GM19351 (cell line): ENCODE results near the gene WNT3A.
"Not testable (repeated sequence)": the region's sequence is repeated elsewhere in the genome, so short reads cannot be mapped to it uniquely, and the experiment has no call there.

Source experiments
- ATAC-seq: cut with Tn5 transposase; IDR thresholded peaks from one replicate; pipeline ENCODE4 v1.9.1; 2021; ENCODE audit warnings: mild to moderate bottlenecking, moderate library complexity; ENCODE audit not compliant: unreplicated experiment

WNT3A gene, protein sequence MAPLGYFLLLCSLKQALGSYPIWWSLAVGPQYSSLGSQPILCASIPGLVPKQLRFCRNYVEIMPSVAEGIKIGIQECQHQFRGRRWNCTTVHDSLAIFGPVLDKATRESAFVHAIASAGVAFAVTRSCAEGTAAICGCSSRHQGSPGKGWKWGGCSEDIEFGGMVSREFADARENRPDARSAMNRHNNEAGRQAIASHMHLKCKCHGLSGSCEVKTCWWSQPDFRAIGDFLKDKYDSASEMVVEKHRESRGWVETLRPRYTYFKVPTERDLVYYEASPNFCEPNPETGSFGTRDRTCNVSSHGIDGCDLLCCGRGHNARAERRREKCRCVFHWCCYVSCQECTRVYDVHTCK

GRCh38 chr1:228006786-228007048 is at the start of gene WNT3A:
TSS of gene WNT3A (plus strand) at chr1:228006998. CDS start at chr1:228007129, 131 bp downstream.
- ATAC-seq, result no peak

DNA sequence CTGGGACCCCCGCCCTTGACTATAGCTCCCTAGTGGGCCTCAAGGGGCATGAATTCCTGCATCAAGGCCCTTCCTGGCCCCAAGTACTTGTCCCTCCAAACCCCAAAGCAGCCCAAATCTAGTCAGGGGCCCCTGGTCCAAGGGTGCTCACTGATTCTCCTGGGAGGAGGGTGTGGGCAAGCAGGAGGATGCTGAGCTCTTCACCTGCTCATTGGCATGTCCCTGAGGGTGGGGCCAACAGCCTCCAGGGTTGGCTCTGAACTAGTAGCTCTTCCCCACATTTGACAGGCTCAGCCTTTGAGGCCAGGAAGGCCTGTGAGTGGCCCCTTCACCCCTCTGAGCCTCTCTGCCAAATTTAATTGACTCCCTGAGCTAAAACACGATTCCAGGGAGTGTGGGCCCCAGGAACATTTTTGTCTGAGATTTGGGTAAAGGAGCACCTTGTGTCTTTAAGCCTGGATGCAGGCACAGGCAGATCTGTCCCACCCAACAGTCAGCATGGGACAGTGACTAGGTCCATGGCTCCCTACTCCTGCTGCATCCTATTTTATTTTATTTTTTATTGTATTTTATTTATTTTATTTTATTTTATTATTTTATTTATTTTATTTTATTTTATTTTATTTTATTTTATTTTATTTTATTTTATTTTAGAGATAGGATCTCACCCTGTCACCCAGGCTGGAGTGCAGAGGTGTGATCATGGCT is 48.0 kb upstream of the WNT3A start:
- no peak for ATAC-seq

- ATAC-seq, result no peak
Observed at GRCh38 chr1:227959325-227959860, 47.4 kb upstream of the WNT3A start.

GRCh38 chr1:227961651-227962466 is 44.9 kb upstream of the WNT3A start:
- ATAC-seq, result no peak

DNA sequence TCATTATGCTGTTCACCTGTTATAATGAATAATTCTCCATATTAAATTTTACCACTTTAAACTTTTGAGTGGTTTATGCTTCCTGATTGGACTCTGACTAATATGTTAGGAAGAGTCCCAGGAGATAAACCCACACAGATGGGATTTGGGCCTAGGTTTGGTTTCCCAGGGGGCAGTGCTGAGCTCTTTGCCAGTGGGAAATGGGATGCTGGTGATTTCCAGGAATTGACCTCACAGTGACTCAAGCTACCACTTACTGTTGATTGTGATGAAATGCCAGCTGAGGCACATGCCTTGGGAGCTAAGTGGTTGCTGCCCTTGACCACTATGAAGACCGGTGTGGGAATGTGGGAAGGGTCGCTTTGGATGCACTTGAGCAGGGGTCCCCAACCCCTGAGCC is 40.1 kb upstream of the WNT3A start:
- not testable (repeated sequence) for ATAC-seq

DNA sequence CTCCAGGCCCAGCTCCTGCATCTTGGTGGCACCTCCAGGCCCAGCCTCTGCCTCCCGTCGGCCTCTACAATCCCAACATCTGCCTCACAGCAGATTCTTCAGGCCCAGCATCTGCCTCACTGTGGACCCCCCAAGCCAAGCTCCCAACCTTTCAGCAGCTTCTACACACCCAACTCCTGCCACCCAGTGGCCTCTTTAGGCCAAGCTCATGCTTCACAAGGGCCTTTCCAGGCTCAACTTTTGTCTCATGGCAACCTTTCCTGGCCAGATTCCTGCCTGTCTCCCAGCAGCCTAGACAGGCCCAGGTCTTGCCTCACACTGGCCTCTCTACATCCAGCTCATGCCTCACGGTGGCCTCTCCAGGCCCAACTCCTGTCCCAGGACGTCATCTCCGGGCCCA is 39.0 kb upstream of the WNT3A start:
- ATAC-seq, result not testable (repeated sequence)

DNA sequence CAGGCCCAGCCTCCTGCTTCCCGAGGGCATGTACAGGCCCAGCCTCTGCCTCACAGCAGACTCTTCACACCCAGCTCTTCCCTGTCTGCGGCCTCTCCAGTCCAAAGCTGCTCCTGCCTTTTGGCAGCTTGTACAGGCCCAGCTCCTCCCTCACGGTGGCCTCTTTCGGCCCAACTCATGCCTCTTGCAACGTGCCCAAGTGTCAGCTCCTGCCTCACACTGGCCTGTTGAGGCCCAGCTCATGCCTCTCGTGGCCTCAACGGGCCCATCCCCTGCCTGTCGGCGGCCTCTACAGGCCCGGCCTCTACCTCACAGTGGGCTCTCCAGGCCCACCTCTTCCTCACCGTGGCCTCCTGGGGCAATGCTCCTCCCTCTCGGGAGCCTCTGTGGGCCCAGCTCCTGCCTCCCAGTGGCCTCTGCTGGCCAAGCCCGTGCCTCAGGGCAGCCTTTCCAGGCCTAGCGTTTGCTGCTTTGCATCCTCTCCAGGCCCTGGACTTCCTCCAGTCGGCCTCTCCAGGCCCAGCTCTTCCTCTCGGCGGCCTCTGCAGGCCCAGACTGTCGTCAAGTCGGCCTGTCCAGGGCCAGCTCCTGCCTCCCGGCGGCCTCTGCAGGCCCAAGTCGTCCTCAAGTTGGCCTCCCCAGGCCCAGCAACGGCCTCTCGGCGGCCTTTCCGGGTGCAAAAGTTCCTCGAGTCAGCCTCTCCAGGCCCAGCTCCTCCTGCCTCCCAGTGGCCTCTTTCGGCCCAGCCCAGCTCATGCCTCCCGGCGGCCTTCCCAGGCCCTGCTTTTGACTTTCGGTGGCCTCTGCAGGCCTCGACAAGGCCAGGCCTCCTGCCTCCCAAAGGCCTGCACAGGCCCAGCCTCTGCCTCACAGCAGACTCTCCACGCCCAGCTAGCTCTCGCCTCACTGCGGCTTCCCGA is 36.5 kb upstream of the WNT3A start:
- ATAC-seq, result not testable (repeated sequence)

- ATAC-seq, result not testable (repeated sequence)
Observed at GRCh38 chr1:227971216-227971615, 35.6 kb upstream of the WNT3A start.

GRCh38 chr1:227971643-227972282 is 35.0 kb upstream of the WNT3A start:
- not testable (repeated sequence) for ATAC-seq

DNA sequence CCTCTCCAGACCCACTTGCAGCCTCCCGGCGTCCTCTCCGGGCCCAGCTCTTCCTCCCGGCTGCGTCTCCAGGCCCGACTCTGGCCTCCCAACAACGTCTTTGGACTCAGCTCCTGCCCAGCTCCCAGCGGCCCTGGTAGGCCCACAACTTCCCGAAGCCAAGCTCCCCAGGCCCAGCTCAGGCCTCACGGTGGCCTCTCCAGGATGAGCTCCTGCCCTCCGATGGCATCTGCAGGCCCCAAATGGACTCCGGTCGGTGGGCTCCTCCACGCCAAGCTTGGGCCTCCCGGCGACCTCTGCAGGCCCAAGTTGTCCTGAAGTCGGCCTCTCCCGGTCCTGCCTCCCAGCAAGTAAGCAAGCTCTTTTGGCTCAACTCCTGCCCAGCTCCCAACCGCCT is 34.5 kb upstream of the WNT3A start:
- ATAC-seq, result not testable (repeated sequence)

- not testable (repeated sequence) for ATAC-seq
Observed at GRCh38 chr1:227972843-227973374, 33.9 kb upstream of the WNT3A start.

DNA sequence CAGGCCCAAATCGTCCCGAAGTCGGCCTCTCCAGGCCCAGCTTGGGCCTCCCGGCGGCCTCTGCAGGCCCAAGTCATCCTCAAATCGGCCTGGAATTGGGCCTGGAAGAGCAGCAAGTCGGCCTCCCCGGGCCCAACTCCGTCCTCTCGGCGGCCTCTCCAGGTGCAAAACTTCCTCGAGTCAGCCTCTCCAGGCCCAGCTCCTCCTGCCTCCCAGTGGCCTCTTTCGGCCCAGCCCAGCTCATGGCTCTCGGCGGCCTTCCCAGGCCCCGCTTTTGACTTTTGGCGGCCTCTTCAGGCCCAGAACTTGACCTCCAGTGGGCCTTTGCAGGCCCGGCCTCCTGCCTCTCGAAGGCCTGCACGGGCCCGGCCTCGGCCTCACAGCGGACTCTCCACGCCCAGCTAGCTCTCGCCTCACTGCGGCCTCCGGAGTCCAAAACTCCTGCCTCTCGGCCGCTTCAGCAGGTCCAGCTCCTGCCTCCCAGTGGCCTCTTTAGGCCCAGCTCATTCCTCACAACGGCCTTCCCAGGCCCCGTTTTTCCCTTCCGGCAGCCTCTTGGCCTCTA is 33.0 kb upstream of the WNT3A start:
- ATAC-seq, result not testable (repeated sequence)

- ATAC-seq, result not testable (repeated sequence)
Observed at GRCh38 chr1:227975583-227976283, 31.1 kb upstream of the WNT3A start.

DNA sequence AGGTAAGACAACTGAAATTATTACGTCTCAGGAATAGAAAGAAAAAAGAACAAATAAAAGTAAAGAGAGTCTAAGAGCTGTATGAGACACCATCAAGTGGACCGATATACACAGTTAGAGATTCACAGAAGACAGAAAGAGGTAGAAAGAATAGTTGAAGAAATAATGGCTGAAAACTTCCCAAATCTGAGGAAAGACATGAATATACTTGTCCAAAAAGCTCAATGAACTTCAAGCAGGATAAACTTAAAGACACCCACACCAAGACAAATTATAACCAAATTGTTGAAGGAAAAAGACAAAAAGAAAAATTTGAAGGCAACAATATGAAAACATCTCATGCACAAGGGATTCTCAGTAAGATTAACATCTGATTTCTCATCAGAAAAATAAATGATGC is 19.6 kb upstream of the WNT3A start:
- no peak for ATAC-seq

DNA sequence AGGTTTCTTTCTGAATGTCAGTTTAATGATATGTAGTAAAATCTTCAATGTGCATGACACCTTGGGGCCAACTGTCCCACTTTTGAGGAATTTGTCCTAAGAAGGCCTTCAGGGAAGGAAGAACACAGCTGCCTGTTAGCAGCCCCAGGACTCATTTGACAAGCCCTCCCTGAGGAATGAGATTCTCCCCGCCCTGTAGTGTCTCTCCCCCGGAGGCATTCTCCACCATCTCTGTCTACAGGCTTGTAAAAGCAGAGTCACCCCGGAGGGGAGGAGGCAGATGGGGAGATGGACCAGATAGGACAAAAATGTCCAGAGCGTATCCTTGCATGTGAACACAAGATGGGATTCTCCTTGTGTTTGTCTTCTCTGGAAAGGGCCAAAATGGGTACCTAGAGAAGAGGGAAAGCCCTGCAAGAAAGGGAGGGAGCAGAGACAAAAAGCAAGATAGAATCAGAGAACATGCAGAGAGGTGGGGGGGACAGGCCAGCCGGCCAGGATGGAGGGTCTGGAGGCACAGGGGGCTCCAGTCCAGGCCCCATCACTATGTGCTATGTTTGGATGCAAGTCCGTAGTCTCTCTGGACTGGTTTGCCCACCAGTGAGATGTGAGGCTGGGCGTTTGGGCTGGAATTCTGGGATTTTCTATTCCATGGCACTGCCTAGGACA is 12.0 kb upstream of the WNT3A start:
- no peak for ATAC-seq

DNA sequence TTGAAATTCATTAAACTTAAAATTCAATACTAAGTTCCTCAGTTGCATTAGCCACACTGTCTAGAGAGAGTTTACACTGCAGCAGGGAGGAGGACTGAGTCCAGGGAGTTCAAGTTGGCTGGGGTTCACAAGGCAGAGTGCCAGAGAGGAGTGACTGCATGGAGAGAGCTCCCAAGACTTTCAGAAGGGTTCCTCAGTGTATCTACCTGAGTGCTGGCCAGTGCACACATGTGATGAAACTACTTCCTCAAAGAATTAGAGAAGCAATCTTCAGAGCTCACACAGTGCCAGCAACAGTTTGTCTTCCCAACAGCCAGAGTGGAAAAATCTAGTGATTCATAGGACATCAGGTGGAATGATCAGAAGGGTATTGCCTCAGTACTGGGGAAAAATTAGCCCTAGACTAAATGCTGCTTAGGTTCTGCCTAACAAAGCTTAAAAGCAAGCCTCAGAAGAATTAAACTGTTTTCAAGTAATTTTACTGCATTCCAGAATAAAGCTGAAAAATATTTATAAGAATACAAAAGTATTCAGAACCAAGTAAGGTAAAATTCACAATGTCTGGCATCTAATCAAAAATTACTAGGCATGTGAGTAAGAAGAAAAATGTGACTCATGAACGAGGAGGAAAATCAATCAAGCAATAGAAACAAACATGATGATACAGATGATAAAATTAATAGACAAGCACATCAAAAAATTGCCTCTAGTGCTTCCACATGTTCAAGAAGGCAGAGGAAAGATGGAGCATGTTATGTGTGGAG is 10.4 kb upstream of the WNT3A start:
- no peak for ATAC-seq

DNA sequence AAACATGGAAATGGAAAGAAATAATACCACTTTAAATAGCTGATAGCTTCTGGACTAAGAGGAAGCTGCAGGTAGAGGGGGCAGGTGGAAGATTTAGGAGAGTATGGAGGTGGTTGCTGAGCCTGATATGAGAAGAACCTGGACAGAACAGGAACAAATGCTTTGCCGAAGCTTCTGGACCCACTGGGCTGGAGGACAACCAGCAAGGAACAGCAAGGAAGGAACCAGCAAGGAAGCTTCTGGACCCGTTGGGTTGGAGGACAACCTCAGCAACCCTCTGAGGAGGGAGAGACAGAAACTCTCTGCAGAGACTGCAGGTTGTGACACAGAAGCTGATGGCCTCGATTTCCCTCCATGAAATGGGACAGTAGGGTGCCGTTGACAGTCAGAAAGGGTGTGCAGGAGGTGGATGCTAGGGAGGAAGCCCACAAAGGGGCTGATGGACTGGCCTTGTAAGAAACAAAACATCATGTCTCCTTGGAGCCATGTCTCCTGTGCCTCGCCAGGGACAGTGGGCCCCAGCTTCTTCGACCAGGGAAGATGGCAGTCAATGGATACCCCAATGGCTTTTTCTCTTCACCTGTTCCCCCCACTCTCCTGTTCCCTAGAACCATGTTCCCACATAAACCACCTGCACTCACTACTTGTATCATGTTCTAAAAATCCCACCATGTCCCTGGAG is 8.3 kb upstream of the WNT3A start:
- no peak for ATAC-seq
